ENCODE measurements around the gene TPBGL. TPM values are rescaled to one million over a fixed set of nuclear protein-coding genes. Genes with fewer than 3 reads are reported as not detected.

The TPBGL gene
- total and polyA plus RNA-seq, 2 donors (not counting 3 experiments of a cell fraction or from before 2014, with no cell fraction given), result not detected

GRCh38 chr11:75265851-75266531 is 25.4 kb downstream of the TPBGL start:
- Histone ChIP-seq H3K79me2 (ENCODE audit: control insufficient read depth, insufficient read depth, low read length) (no peaks in the 10 kb centered on the region), H3K4me1 (ENCODE audit: control insufficient read depth, extremely low read depth, insufficient read depth, low read length) (no peaks in the 10 kb centered on the region), H3K27me3 (ENCODE audit: control insufficient read depth in 2 of 2, insufficient read depth in 2 of 2, low read length in 2 of 2) (no peaks in the 10 kb centered on the region), H4K20me1 (replicated peaks; ENCODE audit: control insufficient read depth, extremely low read depth, insufficient read depth, low read length) (no peaks in the 10 kb centered on the region), H3K9me3 (replicated peaks; ENCODE audit: control insufficient read depth, insufficient read depth, low read length) (no peaks in the 10 kb centered on the region), H3K9me1 (replicated peaks; ENCODE audit: control insufficient read depth, extremely low read depth, insufficient read depth, low read length) (no peaks in the 10 kb centered on the region), H3K9ac (replicated peaks; ENCODE audit: extremely low read depth, insufficient read depth, low read length) (no peak overlapping the region), H3K36me3 (ENCODE audit: control insufficient read depth in 2 of 2, extremely low read depth in 1 of 2, insufficient read depth in 2 of 2, low read length in 2 of 2) (peaks cover 0 to 35% of the 10 kb centered on the region in 2 experiments), H3K4me2 (ENCODE audit: insufficient read depth, low read length) (no peak overlapping the region), H2AFZ (ENCODE audit: low read depth, low read length) (no peak overlapping the region), H3K4me3 (replicated peaks in 1 of 3; ENCODE audit: insufficient read depth in 1 of 3, low read depth in 1 of 3, low read length in 3 of 3) (no peak overlapping the region), H3K27ac (ENCODE audit: insufficient read depth, low read depth, low read length) (no peak overlapping the region)
- no TSS peak for BruUV-seq (replicated peaks)
- dilution Hi-C loops (cut with MboI; ENCODE audit: extremely low pct_ligation_motif_present, low sequenced_read_pairs) (no loop called here), intact Hi-C loops (cut with micrococcal nuclease) (no loop called here)
- DNase-seq (ENCODE audit: low read depth, low spot score) (no peak), FAIRE-seq (no peak)
- TF ChIP-seq CTCF (IDR thresholded peaks at IDR 0.05; ENCODE audit: extremely low read depth in 1 of 2, insufficient read depth in 1 of 2, low read depth in 1 of 2, low read length in 2 of 2) (no peak), JUN (IDR thresholded peaks at IDR 0.05; ENCODE audit: borderline replicate concordance, insufficient read depth, insufficient read length, low read depth) (no peak), EZH2 (IDR thresholded peaks at IDR 0.05; ENCODE audit: borderline replicate concordance, low read depth, low read length, severe bottlenecking) (no peak), POLR2AphosphoS5 (IDR thresholded peaks at IDR 0.05; ENCODE audit: insufficient read depth, low read depth, low read length) (no peak), MAX (IDR thresholded peaks at IDR 0.05; ENCODE audit: insufficient read depth, insufficient read length) (no peak), GATA2 (IDR thresholded peaks at IDR 0.05; ENCODE audit: insufficient read depth, insufficient read length, low read depth, low read length) (no peak), POLR2A (IDR thresholded peaks at IDR 0.05; ENCODE audit: low read depth, low read length) (no peak), FOS (IDR thresholded peaks at IDR 0.05; ENCODE audit: borderline replicate concordance, insufficient read depth, low read length) (no peak), MYC (IDR thresholded peaks at IDR 0.05; ENCODE audit: low read depth, low read length) (no peak)
- CTCF ChIA-PET, result interaction anchor here (1.8 kb wide), 1 partner anchor 14 kb away, joined by 6 read pairs; no protein-coding TSS in a partner anchor
- POLR2A ChIA-PET, result no interaction called here

All from endothelial cell of umbilical vein (primary cell).